Esophagus muscularis mucosa (tissue), 3 donors: ENCODE data around the gene HGD.

ENCODE experiments used
- CTCF ChIP-seq, 3 experiments: fragments of 200-600 bp in 2 of 3; fragments of 450-650 bp in 1 of 3; sonication (generic) in 2 of 3; IDR thresholded peaks; one replicate each; pipeline ENCODE4 v1.5.1; 2017 to 2019; ENCODE audit warnings: antibody characterized with exemption in 3 of 3, mild to moderate bottlenecking in 2 of 3, moderate library complexity in 1 of 3
- POLR2A ChIP-seq: fragments of 450-650 bp; IDR thresholded peaks from one replicate; pipeline ENCODE4 v1.6.1; 2017; ENCODE audit warnings: antibody characterized with exemption, moderate library complexity, mild to moderate bottlenecking, low read depth
- POLR2AphosphoS5 ChIP-seq, 2 donors: sonication (generic); formaldehyde crosslinking; IDR thresholded peaks; one replicate each; pipeline ENCODE4 v1.6.1; 2017; ENCODE audit warnings: antibody characterized with exemption in 2 of 2

GRCh38 chr3:120622870-120623726 is 58.9 kb downstream of the HGD start:
- TF ChIP-seq POLR2A (no peak), CTCF (IDR thresholded peaks at IDR 0.05) (peak in 1 of 3 experiments; percentile 20), POLR2AphosphoS5 (IDR thresholded peaks at IDR 0.05) (no peak)
